GM19452 (cell line): ENCODE measurements around the gene FRMPD2.

Source experiments
- ATAC-seq: cut with Tn5 transposase; IDR thresholded peaks from one replicate; pipeline ENCODE4 v1.9.1; 2021; ENCODE audit not compliant: unreplicated experiment

Gene FRMPD2, protein sequence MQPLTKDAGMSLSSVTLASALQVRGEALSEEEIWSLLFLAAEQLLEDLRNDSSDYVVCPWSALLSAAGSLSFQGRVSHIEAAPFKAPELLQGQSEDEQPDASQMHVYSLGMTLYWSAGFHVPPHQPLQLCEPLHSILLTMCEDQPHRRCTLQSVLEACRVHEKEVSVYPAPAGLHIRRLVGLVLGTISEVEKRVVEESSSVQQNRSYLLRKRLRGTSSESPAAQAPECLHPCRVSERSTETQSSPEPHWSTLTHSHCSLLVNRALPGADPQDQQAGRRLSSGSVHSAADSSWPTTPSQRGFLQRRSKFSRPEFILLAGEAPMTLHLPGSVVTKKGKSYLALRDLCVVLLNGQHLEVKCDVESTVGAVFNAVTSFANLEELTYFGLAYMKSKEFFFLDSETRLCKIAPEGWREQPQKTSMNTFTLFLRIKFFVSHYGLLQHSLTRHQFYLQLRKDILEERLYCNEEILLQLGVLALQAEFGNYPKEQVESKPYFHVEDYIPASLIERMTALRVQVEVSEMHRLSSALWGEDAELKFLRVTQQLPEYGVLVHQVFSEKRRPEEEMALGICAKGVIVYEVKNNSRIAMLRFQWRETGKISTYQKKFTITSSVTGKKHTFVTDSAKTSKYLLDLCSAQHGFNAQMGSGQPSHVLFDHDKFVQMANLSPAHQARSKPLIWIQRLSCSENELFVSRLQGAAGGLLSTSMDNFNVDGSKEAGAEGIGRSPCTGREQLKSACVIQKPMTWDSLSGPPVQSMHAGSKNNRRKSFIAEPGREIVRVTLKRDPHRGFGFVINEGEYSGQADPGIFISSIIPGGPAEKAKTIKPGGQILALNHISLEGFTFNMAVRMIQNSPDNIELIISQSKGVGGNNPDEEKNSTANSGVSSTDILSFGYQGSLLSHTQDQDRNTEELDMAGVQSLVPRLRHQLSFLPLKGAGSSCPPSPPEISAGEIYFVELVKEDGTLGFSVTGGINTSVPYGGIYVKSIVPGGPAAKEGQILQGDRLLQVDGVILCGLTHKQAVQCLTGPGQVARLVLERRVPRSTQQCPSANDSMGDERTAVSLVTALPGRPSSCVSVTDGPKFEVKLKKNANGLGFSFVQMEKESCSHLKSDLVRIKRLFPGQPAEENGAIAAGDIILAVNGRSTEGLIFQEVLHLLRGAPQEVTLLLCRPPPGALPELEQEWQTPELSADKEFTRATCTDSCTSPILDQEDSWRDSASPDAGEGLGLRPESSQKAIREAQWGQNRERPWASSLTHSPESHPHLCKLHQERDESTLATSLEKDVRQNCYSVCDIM (N-terminal part only)

DNA sequence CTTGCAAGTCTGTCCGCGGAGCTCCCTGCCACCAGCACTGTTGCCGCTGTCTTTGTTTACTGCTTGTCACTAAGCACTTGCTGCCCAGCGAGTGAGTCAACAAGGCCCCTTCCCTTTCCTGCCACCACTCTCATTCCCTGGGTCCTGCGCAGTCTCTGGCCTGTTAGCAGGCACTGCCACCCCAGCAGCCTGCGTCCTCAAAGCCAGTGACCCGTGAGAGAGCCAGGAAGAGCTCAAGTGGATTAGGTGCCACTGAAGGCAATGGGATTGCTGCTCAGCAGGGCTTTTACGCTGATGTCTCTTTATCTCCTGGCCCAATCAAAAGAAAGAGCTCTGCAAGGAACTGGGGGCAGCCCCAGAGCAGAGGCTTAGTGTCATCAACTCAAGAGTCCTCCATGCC, at the start of gene FRMPD2:
Gene FRMPD2, minus strand, starts transcription at position 61 of the 400 bp plus-strand sequence. CDS start 129 bp downstream, outside the sequence.
- ATAC-seq: no peak

DNA sequence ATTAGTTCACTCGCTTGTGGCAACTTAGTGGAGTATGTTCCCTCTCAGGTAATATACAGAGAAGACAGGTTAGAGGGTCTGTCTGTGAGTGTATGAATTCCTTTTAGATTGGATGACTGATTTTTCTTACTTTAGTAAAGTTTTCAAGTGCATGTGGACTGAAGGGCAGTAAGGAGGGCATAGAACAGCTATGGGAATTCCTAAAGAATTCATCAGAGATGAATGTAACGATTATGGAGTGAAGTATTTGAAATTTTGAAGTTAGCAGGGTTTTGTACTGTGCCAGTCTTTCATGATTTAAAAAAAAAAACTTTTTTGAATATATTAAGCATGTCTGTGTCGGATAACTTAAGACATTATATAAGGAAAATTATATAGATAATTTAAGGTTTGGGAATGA, 47.5 kb upstream of the FRMPD2 start:
- ATAC-seq: no peak

DNA sequence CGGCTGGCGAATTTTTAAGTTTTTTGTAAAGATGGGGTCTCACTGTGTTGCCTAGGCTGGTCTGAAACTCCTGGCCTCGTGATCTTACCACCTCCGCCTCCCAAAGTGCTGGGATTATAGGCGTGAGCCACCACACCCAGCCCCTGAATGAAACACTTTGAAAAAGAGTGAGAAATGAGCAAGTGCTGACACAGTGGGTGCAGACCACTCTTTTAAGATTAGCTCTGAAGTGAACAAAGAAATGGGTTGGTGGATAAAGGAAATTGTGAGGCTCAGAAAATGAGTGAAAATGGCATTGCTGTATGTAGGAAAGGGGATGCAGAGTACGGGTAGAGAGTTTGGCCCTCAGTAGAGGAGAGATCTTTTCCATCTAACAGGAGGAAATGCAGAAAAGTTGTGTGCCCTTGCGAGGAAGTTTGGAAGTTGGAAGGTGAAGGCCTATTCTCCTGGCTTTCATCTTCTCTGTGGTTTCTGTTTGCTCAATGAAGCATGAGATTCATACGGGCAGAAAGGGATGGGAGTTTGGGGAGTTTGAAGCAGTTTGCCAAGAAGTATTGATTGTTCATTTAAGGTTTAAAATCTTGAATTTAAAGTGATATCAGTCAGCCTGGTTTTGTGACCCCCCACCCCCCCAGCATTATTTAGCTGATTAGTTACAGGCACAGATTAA, 43.0 kb upstream of the FRMPD2 start:
- no peak for ATAC-seq

DNA sequence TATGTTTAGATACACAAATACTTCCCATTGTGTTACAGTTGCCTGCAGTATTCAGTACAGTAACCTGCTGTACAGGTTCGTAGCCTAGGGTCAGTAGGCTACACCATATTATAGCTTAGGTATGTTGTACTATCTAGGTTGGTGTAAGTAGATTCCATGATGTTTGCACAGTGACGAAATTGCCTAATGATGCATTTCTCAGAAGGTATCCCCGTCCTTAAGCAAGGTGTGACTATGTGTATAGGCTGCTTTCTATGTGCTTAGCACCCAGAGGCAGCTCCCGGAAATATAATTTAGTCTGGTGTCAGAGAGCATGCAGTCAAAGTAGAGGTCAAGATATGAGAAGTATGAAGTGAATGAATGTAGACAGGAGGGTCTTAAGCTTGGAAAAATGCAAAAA, 41.7 kb upstream of the FRMPD2 start:
- no peak for ATAC-seq

DNA sequence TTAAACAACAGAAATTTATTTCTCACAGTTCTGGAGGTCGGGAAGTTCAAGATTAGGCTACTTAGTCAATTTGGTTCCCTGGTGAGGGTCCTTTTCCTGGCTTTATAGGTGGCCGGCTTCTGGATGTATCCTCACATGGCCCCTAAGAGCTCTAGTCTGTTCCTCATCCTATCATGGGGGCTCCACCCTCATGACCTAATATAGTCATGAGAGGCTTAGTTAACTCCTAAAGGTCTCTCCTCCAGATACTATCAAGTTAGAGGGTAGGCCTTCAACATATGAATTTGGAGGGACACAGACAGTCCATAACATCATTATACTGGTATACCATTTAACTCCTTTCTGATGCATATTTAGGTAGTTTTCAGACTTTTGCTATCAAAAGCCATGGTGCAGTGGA, 39.6 kb upstream of the FRMPD2 start:
- ATAC-seq: no peak

DNA sequence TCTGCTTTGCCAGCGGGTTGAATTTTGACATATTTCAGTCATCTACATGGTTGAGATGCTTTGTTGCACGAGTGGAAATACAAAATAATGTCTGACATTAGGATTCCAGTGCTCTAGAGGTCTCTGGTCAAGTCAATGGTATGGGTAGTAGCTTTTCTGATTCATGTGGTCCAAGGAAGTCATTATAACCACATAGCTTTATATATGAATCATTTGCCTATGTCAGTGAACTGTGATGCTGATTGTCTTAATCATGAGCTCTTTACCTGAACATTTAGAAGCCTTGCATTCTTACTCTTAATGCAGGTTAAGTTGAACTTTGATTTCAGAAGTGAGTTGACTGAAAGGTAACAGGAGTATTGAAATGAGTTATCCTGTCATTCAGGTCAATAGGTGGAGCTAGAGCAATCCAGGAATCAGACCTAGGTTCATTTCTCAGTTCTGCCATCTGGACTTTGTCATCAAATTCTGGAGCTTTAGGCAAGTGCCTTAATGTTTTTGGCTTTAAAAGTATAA, 35.3 kb upstream of the FRMPD2 start:
- no peak for ATAC-seq

DNA sequence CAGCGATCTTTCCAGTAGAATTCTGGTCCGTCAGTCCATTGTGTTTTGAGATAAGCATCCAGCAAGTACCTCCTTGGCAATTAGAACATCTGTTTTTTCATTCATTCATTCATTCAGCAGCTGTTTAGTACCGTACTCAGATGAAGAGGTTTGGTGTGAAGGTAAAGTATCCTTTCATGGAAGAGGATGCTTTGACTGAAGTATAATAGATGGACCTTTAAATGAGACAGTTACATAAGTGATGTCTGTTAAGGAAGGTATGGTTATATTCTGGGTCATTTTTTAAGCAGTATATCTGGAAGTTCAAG, 33.2 kb upstream of the FRMPD2 start:
- no peak for ATAC-seq

DNA sequence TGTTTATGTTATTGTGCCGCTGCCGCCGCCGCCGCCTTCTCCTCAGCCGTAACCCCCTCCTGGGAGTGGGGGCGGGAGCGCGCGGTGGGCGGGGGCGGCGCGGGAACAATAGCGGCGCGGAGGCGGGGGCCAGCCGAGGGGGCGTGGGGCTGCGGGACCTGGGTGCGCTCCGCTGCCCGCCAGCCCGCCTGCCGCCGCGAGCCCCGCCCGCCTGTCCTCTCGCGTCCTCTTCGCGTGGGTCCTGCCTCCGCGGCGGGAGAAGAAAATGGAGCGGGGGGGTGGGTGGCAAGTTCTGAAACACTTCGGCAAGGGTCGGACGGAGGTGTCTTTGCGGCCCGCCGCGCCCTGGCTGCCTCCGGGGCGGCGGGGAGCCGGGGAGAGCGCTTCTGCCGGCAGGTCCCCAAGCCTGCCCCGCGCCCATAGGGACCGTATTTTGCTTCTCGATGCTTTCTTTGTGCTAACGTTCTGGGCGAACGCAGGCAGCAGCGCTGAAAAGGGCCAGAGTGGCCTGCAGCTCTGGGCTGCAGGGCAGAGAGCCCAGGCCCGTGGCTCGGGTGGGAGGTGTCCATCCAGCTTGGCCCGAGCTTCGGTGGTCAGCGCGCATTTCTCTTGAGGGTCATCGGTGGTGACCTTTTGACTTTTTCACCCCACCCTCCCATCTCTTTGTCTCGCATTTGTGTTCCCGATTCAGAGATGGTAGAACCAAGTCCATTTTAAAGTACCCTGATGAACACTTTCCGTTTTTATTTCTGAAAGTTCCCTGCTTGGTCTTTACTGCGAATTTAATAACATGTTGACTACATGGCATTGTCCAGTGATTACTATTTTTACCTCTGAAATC, 32.6 kb upstream of the FRMPD2 start:
- peak; percentile 40 for ATAC-seq

DNA sequence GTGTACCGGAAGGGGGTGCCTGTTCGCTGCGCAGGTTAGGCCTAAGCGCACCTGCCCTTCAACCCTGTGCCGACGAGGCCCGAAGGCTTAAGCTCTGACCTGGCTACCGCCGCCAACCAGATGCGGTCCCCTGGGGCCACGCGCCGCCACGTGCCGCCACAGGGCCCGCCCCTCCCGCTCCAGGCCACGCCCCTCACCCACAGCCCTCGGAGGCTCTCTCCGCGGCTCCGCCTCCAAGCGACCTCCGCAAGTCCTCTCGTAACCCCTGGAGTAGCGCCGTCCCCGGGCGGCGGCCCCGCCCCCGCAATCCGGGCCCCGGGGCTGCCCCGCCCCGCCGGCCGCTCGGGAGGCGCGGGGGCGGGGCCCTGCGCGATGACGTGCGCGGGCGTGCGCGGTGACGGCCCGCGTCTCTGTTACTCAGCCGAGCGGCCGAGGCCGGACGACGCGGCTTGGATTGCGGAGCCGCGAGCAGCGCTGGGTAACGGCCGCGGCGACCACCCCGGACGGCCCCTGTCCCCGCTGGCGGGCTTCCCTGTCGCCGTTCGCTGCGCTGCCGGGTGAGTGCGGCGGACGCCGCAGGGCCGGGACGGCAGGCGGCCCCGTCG, 31.9 kb upstream of the FRMPD2 start, which contains the start of gene MAPK8:
Gene MAPK8, plus strand, starts transcription at position 413 of the 605 bp plus-strand sequence. CDS start 94,984 bp downstream, outside the sequence.
- ATAC-seq: peak; percentile 87

DNA sequence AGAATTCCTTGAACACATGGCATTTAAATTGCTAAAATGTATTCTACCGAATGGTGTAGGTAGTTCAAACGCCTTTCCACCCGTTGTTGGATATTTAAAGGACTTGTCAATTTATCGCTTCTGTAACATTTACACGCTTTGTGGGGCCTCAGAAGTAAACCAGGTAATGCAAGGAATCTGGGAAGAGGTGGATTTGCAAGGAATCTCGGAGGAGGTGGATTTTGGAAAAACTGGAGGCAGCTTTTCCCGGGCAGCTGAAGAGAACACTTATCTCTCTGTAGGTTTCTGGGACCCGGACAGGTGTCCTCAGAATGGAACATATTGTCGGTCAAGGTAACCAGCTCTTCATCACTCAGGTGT, 31.4 kb upstream of the FRMPD2 start:
- no peak for ATAC-seq

DNA sequence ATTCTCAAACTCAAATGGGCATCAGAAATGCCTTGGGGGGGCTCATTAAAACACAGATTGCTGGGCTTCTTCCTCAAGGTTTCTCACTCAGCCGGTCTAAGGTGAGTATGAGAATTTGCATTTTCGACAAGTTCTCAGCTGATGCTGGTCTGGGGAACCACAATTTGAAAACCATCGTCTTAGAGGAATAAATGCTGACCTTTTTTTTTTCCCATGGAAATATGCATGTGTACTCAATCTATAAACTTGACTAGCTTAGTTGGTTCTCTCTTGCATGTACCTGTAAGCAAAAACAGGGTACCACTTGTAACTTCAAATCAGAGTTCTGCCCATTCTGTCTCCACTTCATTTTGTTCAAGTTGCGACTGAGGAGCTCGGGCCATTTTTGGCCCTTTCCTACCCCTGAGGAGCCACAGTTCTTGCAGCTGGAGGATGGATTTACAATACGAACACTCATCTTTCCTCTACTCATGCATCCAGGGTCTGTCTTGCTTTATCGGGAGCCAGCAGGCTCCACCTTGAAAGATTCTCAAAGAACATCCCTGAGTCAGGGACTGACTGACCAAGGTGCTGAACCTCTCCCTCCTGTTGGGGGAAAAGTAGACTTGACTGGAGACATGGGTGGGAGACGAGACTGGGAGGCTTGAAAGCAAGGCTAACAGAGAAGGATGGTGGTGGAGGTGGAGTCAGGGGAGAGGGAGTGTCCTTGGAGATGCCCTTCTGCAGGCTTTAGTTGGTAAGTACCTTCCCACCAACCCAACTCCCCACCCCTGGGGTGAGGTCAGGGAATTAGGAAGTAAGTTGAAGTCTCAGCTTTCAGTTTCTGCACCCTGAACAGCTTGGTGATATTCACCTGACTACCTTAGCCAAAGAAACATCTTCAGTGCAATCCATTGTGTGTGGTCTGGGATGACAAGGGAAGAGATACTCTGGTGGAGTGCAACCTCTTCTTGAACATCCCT, 28.3 kb upstream of the FRMPD2 start:
- ATAC-seq: no peak

DNA sequence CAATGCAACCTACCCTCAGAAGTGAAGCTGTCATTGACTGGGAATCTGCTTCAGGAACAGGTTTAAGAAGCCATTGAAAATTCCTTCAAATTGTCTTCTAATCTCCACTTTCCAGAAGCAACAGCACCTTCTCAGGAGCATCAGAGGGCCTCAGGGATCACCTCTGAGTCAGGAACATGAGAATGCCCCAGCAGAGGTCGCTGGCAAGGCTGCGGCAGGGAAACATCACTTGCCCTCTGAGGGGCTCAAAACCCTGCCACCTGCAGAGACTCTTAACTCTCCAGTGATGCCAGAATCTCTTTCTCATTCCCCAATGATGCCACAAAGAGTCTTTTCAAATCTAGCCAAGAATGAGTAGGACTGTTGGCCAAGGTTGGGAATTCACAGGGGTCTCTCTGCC, 26.1 kb upstream of the FRMPD2 start:
- no peak for ATAC-seq

DNA sequence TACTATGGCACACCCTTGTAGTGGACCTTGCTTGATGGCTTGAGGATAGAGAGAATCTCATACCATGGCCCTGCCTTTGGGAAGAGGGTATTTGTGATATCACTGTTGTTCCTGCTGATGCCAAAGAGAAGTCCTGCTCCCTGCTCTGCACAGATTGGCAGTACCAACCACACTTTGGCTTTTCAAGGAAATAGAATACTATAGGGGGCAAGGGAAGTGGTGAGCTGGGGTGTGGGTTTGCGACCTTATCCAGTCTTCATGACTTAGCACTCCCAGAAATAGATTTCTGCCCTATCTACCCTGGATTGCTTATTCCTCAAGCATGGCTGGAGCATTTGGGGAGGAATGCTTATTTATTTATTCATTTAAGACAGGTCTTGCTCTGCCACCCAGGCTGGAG, 25.2 kb upstream of the FRMPD2 start:
- no peak for ATAC-seq

DNA sequence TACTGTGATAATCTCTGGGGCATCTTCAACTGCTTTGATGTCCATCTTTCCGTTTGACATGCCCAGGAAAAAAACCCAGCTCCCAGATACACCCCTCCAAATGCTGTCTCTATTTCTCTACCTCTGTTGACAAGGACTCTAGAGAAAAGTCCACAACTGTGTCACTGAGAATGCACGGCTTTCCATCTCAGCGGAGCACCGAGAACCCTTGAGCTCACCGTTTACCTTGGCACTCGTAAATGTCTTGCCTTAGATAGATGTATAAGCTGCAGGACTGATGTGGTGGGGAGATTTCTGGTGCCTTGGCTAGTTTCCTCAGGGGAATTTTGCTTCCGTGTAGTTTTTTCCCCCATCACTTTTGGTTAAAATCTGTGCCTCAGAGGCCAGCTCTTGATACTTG, 24.6 kb upstream of the FRMPD2 start:
- ATAC-seq: no peak

DNA sequence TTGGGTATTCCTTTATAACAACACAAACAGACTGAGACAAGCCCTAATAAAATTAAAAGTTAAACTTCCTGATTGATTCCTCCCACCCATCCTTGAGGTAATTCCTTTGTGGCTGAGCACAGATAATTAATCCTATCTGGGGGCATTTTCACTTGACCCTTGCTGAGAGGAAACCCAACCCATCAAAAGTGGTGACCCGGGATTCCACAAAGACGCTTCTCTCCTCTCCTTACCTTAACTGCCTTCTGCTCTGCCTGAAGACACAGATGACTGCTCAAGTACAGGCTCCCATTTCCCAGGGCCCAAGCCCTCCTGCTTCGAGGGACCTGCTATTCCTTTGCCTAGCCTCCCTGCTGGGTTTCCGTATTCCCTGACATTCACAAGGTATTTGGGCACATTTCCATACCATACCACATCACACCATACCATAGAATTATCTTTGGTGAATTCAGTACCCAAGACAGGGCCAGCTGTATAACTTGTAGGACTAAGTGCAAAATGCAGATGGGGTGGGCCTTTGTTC, 22.1 kb upstream of the FRMPD2 start:
- no peak for ATAC-seq

DNA sequence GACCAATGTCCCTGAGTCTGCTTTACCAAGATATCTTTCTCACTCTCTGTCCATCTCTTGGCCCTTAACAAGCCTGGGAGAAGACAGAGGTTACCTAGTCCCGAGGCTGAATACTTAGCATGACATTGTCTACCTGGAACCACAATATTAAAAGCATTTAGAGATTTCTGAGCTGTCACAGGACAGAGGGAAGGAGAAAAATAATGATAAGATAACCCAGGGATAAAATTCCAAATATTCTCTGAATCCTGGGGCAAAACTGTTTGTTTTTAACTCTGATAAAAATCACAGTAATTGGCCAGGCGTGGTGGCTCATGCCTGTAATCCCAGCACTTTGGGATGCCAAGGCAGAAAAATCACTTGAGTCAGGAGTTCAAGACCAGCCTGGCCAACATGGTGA, 19.9 kb upstream of the FRMPD2 start:
- no peak for ATAC-seq

DNA sequence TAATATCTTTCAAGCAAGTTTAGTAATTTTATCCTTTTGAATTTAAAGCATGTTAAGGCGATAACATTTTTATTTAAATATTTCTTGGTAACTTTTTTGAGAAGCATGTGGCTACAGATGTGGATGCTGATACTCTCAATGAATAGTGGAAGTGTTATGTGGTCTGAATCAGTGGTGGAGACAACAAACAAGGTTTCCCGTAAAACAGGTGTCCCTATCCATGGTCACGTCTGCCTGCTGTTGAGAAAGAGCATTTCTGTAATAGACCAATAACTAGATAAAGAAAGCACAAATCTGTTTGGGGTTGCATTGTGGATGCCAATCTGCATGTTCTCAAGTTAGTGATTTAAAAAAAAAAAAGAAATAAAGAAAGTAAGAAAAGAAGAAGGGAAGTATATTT, 18.1 kb upstream of the FRMPD2 start:
- no peak for ATAC-seq

DNA sequence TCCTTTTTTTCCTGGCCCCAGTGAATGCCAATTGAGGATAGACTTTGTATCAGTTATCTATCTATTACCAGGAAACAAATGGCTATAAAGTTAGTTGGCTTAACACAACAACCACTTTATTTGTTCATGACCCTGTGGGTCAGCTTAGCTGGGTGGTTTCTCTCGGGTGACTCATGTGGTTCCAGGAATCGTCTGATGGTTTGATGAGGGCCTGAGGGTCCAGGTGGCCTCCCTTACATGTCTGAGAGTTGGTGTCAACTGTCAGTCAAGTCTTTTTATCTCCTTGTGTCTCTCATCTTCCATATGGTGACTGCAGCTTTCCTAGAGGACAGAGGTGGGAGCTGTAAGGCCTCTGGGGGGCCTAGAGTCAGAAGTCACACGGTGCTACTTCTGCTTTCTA, 16.7 kb upstream of the FRMPD2 start:
- ATAC-seq: no peak
